Osteocyte (in vitro differentiated cells): ENCODE measurements around the gene ZNF154. TPM values are rescaled to one million over a fixed set of nuclear protein-coding genes. Genes with fewer than 3 reads are reported as not detected.
"Not testable (repeated sequence)": the region's sequence is repeated elsewhere in the genome, so short reads cannot be mapped to it uniquely, and the experiment has no call there.

Experiments used
- DNase-seq: peaks from one replicate; pipeline ENCODE4 v3.0.0; 2021; ENCODE audit warnings: mixed read lengths; ENCODE audit not compliant: unreplicated experiment; ENCODE audit errors: extremely low spot score
- H3K27ac Mint-ChIP-seq: one replicate; pipeline ENCODE4 v1.8.0; 2021; ENCODE audit warnings: mild to moderate bottlenecking, mixed read lengths; ENCODE audit not compliant: unreplicated experiment
- H3K27me3 Mint-ChIP-seq: one replicate; pipeline ENCODE4 v1.8.0; 2021; ENCODE audit warnings: mixed read lengths; ENCODE audit not compliant: unreplicated experiment
- H3K36me3 Mint-ChIP-seq: one replicate; pipeline ENCODE4 v1.8.0; 2021; ENCODE audit warnings: mixed read lengths; ENCODE audit not compliant: unreplicated experiment
- H3K4me1 Mint-ChIP-seq: one replicate; pipeline ENCODE4 v1.8.0; 2021; ENCODE audit warnings: mixed read lengths; ENCODE audit not compliant: unreplicated experiment
- H3K4me3 Mint-ChIP-seq: one replicate; pipeline ENCODE4 v1.8.0; 2021; ENCODE audit warnings: mild to moderate bottlenecking, moderate library complexity, mixed read lengths; ENCODE audit not compliant: unreplicated experiment
- H3K9me3 Mint-ChIP-seq: one replicate; pipeline ENCODE4 v1.8.0; 2021; ENCODE audit warnings: mixed read lengths; ENCODE audit not compliant: unreplicated experiment
- CTCF ChIP-seq: fragments of 200-600 bp; sonication (generic); IDR thresholded peaks from 2 replicates; pipeline ENCODE4 v1.5.0; 2021; ENCODE audit warnings: antibody characterized with exemption, mild to moderate bottlenecking, moderate library complexity
- total RNA-seq: library from RNA; stranded (reverse); gene quantifications from 2 replicates; pipeline ENCODE4 v1.2.1, GENCODE V29; 2021

The ZNF154 gene
- total RNA-seq, 1 donor from 2014 or later = 18.9 TPM

- no peaks in the 10 kb centered on the region for H3K27me3 Mint-ChIP-seq
- peaks cover 23% of the 10 kb centered on the region for H3K9me3 Mint-ChIP-seq
- peak overlapping the region; percentile 98 for H3K4me3 Mint-ChIP-seq
- peak overlapping the region; percentile 98 for H3K27ac Mint-ChIP-seq
- H3K36me3 Mint-ChIP-seq = peaks cover 57% of the 10 kb centered on the region
- DNase-seq = no peak
- no peak for TF ChIP-seq CTCF
- peaks cover 18% of the 10 kb centered on the region for H3K4me1 Mint-ChIP-seq
These were observed 38.4 kb upstream of the ZNF154 start for GRCh38 chr19:57747472-57747807.

- peak within 1 kb of the TSS; percentile 98 for H3K27ac Mint-ChIP-seq
- TF ChIP-seq CTCF = peak; percentile 6
- H3K27me3 Mint-ChIP-seq = no peaks in the 10 kb centered on the region
- DNase-seq = peak; percentile 89
- peaks cover 20% of the 10 kb centered on the region for H3K9me3 Mint-ChIP-seq
- H3K4me3 Mint-ChIP-seq = peak within 1 kb of the TSS; percentile 98
- peaks cover 18% of the 10 kb centered on the region for H3K4me1 Mint-ChIP-seq
- H3K36me3 Mint-ChIP-seq = peaks cover 51% of the 10 kb centered on the region
These were observed 37.8 kb upstream of the ZNF154 start, which contains the start of gene ZNF776 for GRCh38 chr19:57746580-57747471. Gene ZNF776 (plus strand): TSS chr19:57746815. CDS start chr19:57747059, 244 bp downstream.

- not testable (repeated sequence) for H3K36me3 Mint-ChIP-seq, DNase-seq, H3K4me3 Mint-ChIP-seq, H3K4me1 Mint-ChIP-seq, H3K27me3 Mint-ChIP-seq, H3K27ac Mint-ChIP-seq
- H3K9me3 Mint-ChIP-seq = peaks cover 12% of the 10 kb centered on the region
These were observed 29.8 kb upstream of the ZNF154 start for GRCh38 chr19:57738770-57739169.

DNA sequence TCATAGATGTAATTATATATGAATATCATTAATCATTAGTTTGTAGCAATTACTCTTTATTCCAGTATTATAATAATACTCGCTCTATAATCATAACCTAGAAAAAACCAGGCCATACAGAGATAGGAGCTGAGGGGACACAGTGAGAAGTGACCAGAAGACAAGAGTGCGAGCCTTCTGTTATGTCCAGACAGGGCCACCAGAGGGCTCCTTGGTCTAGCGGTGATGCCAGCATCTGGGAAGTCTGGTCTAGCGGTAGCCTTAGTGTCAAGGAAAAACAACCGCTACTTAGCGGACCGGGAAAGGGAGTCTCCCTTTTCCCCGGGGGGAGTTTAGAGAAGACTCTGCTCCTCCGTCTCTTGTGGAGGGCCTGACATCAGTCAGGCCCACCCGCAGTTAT is 29.3 kb upstream of the ZNF154 start:
- not testable (repeated sequence) for H3K4me3 Mint-ChIP-seq, H3K4me1 Mint-ChIP-seq, H3K27ac Mint-ChIP-seq, H3K36me3 Mint-ChIP-seq, H3K27me3 Mint-ChIP-seq
- H3K9me3 Mint-ChIP-seq = peaks cover 17% of the 10 kb centered on the region
- peak; percentile 67 for TF ChIP-seq CTCF
- peak; percentile 84 for DNase-seq

- Mint-ChIP-seq H3K9me3 (peaks cover 46% of the 10 kb centered on the region), H3K4me3 (no peak overlapping the region), H3K36me3 (peaks cover 64% of the 10 kb centered on the region), H3K27ac (no peak overlapping the region), H3K4me1 (no peaks in the 10 kb centered on the region), H3K27me3 (no peaks in the 10 kb centered on the region)
- no peak for TF ChIP-seq CTCF
- peak; percentile 27 for DNase-seq
These were observed 11.9 kb upstream of the ZNF154 start for GRCh38 chr19:57720878-57721277.
